HEK293T (cell line): ENCODE measurements around the gene RBBP8.

Experiments
- CTCF ChIA-PET: fragments of 350-600 bp; formaldehyde crosslinking; extraction: SDS; loops from one replicate; lab custom pipeline; 2021; ENCODE audit warnings: antibody characterized with exemption, inconsistent platforms; lab: Yijun Ruan, JAX
- POLR2A ChIA-PET: fragments of 350-600 bp; formaldehyde crosslinking; extraction: SDS; loops from one replicate; lab custom pipeline; 2020; ENCODE audit warnings: antibody characterized with exemption, inconsistent platforms; lab: Yijun Ruan, JAX
- DNase-seq: peaks from one replicate; pipeline ENCODE4 v3.0.0; 2012; ENCODE audit warnings: mixed read lengths; ENCODE audit errors: extremely low spot score
- ARNT ChIP-seq: fragments of 450-650 bp; IDR thresholded peaks from 2 replicates; pipeline ENCODE4 v1.6.1; 2017; ENCODE audit warnings: mild to moderate bottlenecking
- BHLHE40 ChIP-seq: fragments of 450-650 bp; IDR thresholded peaks from 2 replicates; pipeline ENCODE4 v1.6.1; 2016; ENCODE audit warnings: mild to moderate bottlenecking, moderate library complexity, borderline replicate concordance
- CTBP1 ChIP-seq: fragments of 450-650 bp; IDR thresholded peaks from 2 replicates; pipeline ENCODE4 v1.6.1; 2016; ENCODE audit warnings: borderline replicate concordance
- ELF4 ChIP-seq: fragments of 450-650 bp; IDR thresholded peaks from 2 replicates; pipeline ENCODE4 v1.6.1; 2017; ENCODE audit warnings: antibody characterized with exemption
- FOXA1 ChIP-seq: fragments of 450-650 bp; IDR thresholded peaks from 2 replicates; pipeline ENCODE4 v1.6.1; 2016; ENCODE audit warnings: mild to moderate bottlenecking
- FOXK2 ChIP-seq: fragments of 450-650 bp; IDR thresholded peaks from 2 replicates; pipeline ENCODE4 v1.6.1; 2016; ENCODE audit warnings: mild to moderate bottlenecking
- FOXM1 ChIP-seq: fragments of 450-650 bp; IDR thresholded peaks from 2 replicates; pipeline ENCODE4 v1.6.1; 2017; ENCODE audit warnings: mild to moderate bottlenecking, borderline replicate concordance
- HDGF ChIP-seq: fragments of 450-650 bp; IDR thresholded peaks from 2 replicates; pipeline ENCODE4 v1.6.1; 2017; ENCODE audit warnings: antibody characterized with exemption, borderline replicate concordance
- L3MBTL2 ChIP-seq: fragments of 450-650 bp; conservative IDR thresholded peaks from 2 replicates; pipeline ENCODE4 v1.6.1; 2016; ENCODE audit warnings: mild to moderate bottlenecking
- LEF1 ChIP-seq: fragments of 450-650 bp; IDR thresholded peaks from 2 replicates; pipeline ENCODE4 v1.6.1; 2017; ENCODE audit warnings: mild to moderate bottlenecking, borderline replicate concordance
- NFRKB ChIP-seq: fragments of 450-650 bp; IDR thresholded peaks from 2 replicates; pipeline ENCODE4 v1.6.1; 2016; ENCODE audit warnings: mild to moderate bottlenecking, moderate library complexity
- SP1 ChIP-seq: fragments of 450-650 bp; IDR thresholded peaks from 2 replicates; pipeline ENCODE4 v1.6.1; 2017
- SUZ12 ChIP-seq: fragments of 450-650 bp; IDR thresholded peaks from 2 replicates; pipeline ENCODE4 v1.6.1; 2016; ENCODE audit warnings: mild to moderate bottlenecking
- TARDBP ChIP-seq: fragments of 450-650 bp; IDR thresholded peaks from 2 replicates; pipeline ENCODE4 v1.6.1; 2016
- ZNF384 ChIP-seq: fragments of 450-650 bp; IDR thresholded peaks from 2 replicates; pipeline ENCODE4 v1.6.1; 2016
- TF ChIP-seq, protein P1 (sequence below): fragments of 450-650 bp; IDR thresholded peaks from 2 replicates; pipeline ENCODE4 v1.6.1; 2016

The RBBP8 gene

DNA sequence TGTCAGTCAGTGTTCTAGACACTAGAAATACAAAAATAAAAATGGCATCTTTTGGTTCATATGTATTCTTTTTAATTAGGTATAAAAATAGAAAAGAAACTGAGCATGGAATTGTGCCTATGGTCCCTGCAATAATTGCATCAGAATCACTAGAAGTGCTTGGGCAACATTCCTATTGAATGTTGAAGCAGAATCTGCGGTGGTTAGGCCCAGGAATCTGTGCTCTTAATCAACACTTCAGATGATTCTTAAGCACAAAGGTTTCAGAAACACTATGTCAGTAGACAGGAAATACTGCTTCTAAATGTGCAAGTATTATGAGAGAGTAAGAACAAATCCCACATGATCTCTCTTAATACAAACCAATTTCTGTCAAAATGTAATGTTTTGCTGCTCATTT lies 20.3 kb upstream of the RBBP8 start:
- TF ChIP-seq LEF1: no peak
- TF ChIP-seq, protein P1, sequence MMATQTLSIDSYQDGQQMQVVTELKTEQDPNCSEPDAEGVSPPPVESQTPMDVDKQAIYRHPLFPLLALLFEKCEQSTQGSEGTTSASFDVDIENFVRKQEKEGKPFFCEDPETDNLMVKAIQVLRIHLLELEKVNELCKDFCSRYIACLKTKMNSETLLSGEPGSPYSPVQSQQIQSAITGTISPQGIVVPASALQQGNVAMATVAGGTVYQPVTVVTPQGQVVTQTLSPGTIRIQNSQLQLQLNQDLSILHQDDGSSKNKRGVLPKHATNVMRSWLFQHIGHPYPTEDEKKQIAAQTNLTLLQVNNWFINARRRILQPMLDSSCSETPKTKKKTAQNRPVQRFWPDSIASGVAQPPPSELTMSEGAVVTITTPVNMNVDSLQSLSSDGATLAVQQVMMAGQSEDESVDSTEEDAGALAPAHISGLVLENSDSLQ: no peak
- TF ChIP-seq FOXK2: no peak
- no peak for TF ChIP-seq NFRKB
- no peak for TF ChIP-seq HDGF
- no peak for TF ChIP-seq SP1
- no peak for TF ChIP-seq BHLHE40
- no peak for TF ChIP-seq L3MBTL2
- no peak for TF ChIP-seq SUZ12
- no peak for TF ChIP-seq CTBP1
- no peak for TF ChIP-seq TARDBP
- no peak for TF ChIP-seq ELF4
- TF ChIP-seq FOXA1: no peak
- ChIA-PET POLR2A (no interaction called here), CTCF (interaction anchor here (0.6 kb wide), 1 partner anchor 120 kb away, joined by 3 read pairs; no protein-coding TSS in a partner anchor)
- DNase-seq: no peak

DNA sequence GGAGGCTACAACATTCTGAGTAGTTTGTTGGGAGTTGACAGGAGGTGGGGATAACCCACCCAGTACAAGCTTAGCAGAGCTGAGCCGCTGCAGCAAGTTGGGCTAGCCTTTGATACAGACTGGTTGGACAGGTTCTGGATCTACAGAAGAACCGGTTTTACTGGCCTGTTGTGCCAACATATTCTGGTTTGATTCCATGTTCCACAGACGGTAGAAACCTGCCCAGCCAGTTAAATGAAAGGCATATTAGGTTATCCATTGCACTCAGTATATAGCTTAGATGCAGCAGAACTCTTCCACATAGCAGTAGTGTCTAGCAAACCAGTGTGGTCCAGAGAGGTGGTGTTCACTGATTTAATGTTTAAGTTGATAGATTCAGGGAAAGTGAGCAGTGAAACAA lies 19.3 kb upstream of the RBBP8 start:
- ChIA-PET POLR2A (no interaction called here), CTCF (interaction anchor here (1.0 kb wide), 1 partner anchor 16 kb away, joined by 4 read pairs; no protein-coding TSS in a partner anchor)
- TF ChIP-seq FOXA1 (no peak), HDGF (no peak), SP1 (no peak), FOXK2 (no peak), SUZ12 (no peak), ELF4 (no peak), FOXM1 (no peak)
- TF ChIP-seq, protein P1: no peak
- no peak for DNase-seq

DNA sequence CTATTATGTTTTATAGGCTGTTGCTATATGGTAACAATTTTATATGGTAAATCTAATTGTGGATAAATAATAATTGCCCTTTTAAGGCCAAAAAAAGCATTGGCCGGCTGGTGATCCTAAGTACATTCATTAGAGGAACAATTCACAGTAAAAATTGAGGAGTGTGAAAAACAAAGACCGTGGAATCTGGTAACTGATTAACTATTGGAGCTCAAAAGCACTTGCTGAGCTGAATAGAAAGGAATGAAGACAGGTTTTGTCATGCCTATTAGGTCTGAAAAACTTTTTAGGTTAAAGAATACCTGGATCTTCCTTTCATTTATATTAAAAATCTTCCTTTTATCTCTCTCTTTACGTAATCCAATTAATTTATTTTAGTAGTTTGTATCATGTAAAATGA lies 18.5 kb upstream of the RBBP8 start:
- CTCF ChIA-PET: interaction anchor here (1.0 kb wide), 1 partner anchor 15 kb away, joined by 4 read pairs; no protein-coding TSS in a partner anchor
- POLR2A ChIA-PET: interaction anchor here (0.6 to 2.5 kb wide), 2 partner anchors 18 kb away, joined by 3 to 8 read pairs; partner anchors contain the start of gene RBBP8

DNA sequence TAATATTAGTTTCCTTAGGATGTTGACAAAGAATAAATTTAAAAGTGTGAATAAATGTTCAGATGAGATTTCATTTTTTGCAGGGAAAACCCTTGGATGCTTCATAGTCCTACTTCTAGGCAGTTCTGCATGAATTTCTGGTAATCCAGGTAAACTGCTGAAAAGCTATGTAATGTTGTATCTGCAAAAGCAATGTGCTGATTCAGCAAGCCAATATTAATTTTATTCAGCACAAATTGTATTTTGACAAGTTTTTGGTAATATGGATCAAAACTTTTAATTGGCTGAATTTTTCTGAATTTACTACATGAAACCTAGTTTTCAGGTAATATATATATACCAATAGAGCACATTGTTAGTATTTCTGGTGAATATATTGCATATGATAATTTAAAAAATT lies 17.8 kb upstream of the RBBP8 start:
- CTCF ChIA-PET: no interaction called here
- DNase-seq: no peak
- POLR2A ChIA-PET: interaction anchor here (2.5 kb wide), 1 partner anchor 18 kb away, joined by 8 read pairs; the partner anchor contains the start of gene RBBP8
- TF ChIP-seq SUZ12 (no peak), CTBP1 (no peak), NFRKB (no peak), FOXA1 (no peak), FOXM1 (no peak), ELF4 (no peak), SP1 (no peak), HDGF (no peak), ARNT (no peak), TARDBP (no peak), FOXK2 (no peak), BHLHE40 (no peak), LEF1 (no peak), L3MBTL2 (no peak), ZNF384 (no peak)
- TF ChIP-seq, protein P1: no peak

More for the DNA sequence above, 18.5 kb upstream of the RBBP8 start:
- no peak for TF ChIP-seq FOXM1
- TF ChIP-seq, protein P1: no peak
- no peak for TF ChIP-seq NFRKB
- no peak for TF ChIP-seq LEF1
- no peak for TF ChIP-seq HDGF
- no peak for TF ChIP-seq FOXK2
- no peak for DNase-seq

DNA sequence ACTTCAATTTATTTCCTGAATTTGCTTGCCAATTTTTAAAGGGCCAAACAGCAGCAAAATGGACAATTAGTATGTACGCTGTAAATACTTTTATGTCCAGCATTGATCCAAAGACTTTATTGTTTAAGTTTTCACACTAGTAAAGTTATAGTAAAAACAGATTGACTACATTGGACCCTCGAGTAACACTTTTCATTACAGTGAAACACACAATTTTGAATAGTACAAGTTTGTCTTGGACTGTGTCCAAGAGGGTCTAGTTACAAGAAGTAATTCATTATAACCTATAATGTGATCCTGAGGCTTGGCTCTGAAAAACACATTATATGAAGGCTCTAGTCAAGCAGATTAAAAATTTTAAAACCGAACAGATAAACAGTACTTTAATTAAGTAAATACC lies 11.4 kb upstream of the RBBP8 start:
- no peak for DNase-seq
- TF ChIP-seq ZNF384: no peak
- TF ChIP-seq, protein P1: 0 out of 2 replicates have a peak, but pooled peaks have one; percentile 36
- CTCF ChIA-PET: no interaction called here
- POLR2A ChIA-PET: interaction anchor here (4.0 kb wide), 1 partner anchor 11 kb away, joined by 26 read pairs; the partner anchor contains the start of gene RBBP8

DNA sequence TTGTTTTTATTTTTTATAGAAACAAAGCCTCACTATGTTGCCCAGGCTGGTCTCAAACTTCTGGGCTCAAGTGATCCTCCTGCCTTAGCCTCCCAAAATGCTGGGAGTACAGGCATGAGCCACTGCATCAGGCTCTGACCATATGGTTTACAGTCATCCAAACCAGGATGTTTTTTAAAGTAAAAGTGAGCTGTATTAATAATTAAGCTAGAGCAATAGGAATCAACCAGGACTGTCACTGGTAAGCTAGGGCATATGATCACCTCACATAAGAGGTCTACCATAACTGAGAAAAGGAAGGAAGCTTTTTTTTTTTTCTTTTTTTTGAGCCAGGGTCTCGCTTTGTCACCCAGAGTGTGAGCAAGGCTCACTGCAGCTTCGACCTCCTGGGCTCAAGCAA lies 8.5 kb upstream of the RBBP8 start:
- TF ChIP-seq FOXA1 (no peak), ZNF384 (no peak), L3MBTL2 (no peak)
- DNase-seq: no peak
- ChIA-PET POLR2A (interaction anchor here (4.0 kb wide), 1 partner anchor 9 kb away, joined by 26 read pairs; the partner anchor contains the start of gene RBBP8), CTCF (interaction anchor here (0.6 to 0.9 kb wide), 3 partner anchors 9 to 86 kb away, joined by 3 to 5 read pairs (median 4); partner anchors contain the start of gene RBBP8)
